IMR-90 (cell line): ENCODE results near the gene NBEAL1. TPM values are rescaled to one million over a fixed set of nuclear protein-coding genes. Genes with fewer than 3 reads are reported as not detected.
"Not testable (repeated sequence)": the region's sequence is repeated elsewhere in the genome, so short reads cannot be mapped to it uniquely, and the experiment has no call there.

Experiments used
- ATAC-seq: fragments of 200-7000 bp; cut with Tn5 transposase; 2 replicates; pipeline ENCODE4 v1.9.1; 2020; ENCODE audit warnings: low read depth, mild to moderate bottlenecking, moderate library complexity
- BruUV-seq: library from RNA; stranded (reverse); fragments of 400-500 nt; replicated peaks from 2 replicates; lab custom pipeline; 2021; lab: Mats Ljungman, UMichigan
- CTCF ChIA-PET: fragments of 300-600 bp; formaldehyde crosslinking; extraction: SDS; loops from one replicate; lab custom pipeline; 2021; ENCODE audit warnings: antibody characterized with exemption; lab: Yijun Ruan, JAX
- POLR2A ChIA-PET: fragments of 300-600 bp; sonication (Branson Sonifier 250); formaldehyde crosslinking; loops from one replicate; lab custom pipeline; 2022; ENCODE audit warnings: antibody characterized with exemption; ENCODE audit not compliant: unreplicated experiment; lab: Charles Lee
- DNase-seq: peaks from one replicate; pipeline ENCODE4 v3.0.0; 2013
- H2AFZ ChIP-seq: replicated peaks from 2 replicates; pipeline ENCODE3; 2013; ENCODE audit warnings: low read length, mild to moderate bottlenecking; ENCODE audit not compliant: poor library complexity
- H2AK5ac ChIP-seq: 2 replicates; pipeline ENCODE4 v1.6.1; 2013; ENCODE audit warnings: low read depth, low read length, inconsistent platforms
- H2AK9ac ChIP-seq: replicated peaks from 2 replicates; pipeline ENCODE3; 2013; ENCODE audit warnings: mild to moderate bottlenecking, low read depth, low read length, moderate library complexity; ENCODE audit not compliant: poor library complexity
- H2BK120ac ChIP-seq: 2 replicates; pipeline ENCODE4 v1.6.1; 2013; ENCODE audit warnings: low read depth, low read length, inconsistent platforms
- H2BK15ac ChIP-seq: 3 replicates; pipeline ENCODE4 v1.6.1; 2013; ENCODE audit warnings: low read depth, low read length, inconsistent platforms
- H2BK20ac ChIP-seq: 2 replicates; pipeline ENCODE4 v1.6.1; 2013; ENCODE audit warnings: low read depth, mild to moderate bottlenecking, inconsistent platforms, low read length, moderate library complexity
- H2BK5ac ChIP-seq: 2 replicates; pipeline ENCODE4 v1.6.1; 2013; ENCODE audit warnings: mild to moderate bottlenecking, low read depth, low read length, inconsistent platforms; ENCODE audit not compliant: poor library complexity, severe bottlenecking
- H3K14ac ChIP-seq: replicated peaks from 2 replicates; pipeline ENCODE4 v1.6.1; 2013; ENCODE audit warnings: low read depth, low read length, inconsistent platforms
- H3K18ac ChIP-seq: 2 replicates; pipeline ENCODE4 v1.6.1; 2013; ENCODE audit warnings: low read depth, low read length, control low read depth
- H3K23ac ChIP-seq: 2 replicates; pipeline ENCODE4 v1.6.1; 2013; ENCODE audit warnings: low read depth, low read length, inconsistent platforms
- H3K27ac ChIP-seq: 2 replicates; pipeline ENCODE4 v1.5.1; 2013; ENCODE audit warnings: mild to moderate bottlenecking, control low read depth, low read length; ENCODE audit not compliant: insufficient read depth
- H3K27me3 ChIP-seq: 2 replicates; pipeline ENCODE4 v1.6.1; 2013; ENCODE audit warnings: low read length; ENCODE audit not compliant: control insufficient read depth, insufficient read depth
- H3K36me3 ChIP-seq: 2 replicates; pipeline ENCODE4 v1.6.1; 2013; ENCODE audit warnings: low read length, mixed read lengths; ENCODE audit not compliant: control insufficient read depth, insufficient read depth
- H3K4ac ChIP-seq: 2 replicates; pipeline ENCODE4 v1.6.1; 2013; ENCODE audit warnings: low read depth, low read length, inconsistent platforms
- H3K4me1 ChIP-seq: 2 replicates; pipeline ENCODE4 v1.6.1; 2013; ENCODE audit warnings: low read length, mixed read lengths; ENCODE audit not compliant: control insufficient read depth, insufficient read depth
- H3K4me2 ChIP-seq: 2 replicates; pipeline ENCODE4 v1.6.1; 2013; ENCODE audit warnings: low read depth, mild to moderate bottlenecking, control low read depth, low read length, moderate library complexity
- H3K4me3 ChIP-seq: 2 replicates; pipeline ENCODE4 v1.5.1; 2013; ENCODE audit warnings: low read depth, mild to moderate bottlenecking, control low read depth, low read length, moderate library complexity; ENCODE audit not compliant: insufficient read depth
- H3K56ac ChIP-seq: 2 replicates; pipeline ENCODE4 v1.6.1; 2013; ENCODE audit warnings: low read length, inconsistent platforms; ENCODE audit not compliant: insufficient read depth; ENCODE audit errors: extremely low read depth
- H3K79me1 ChIP-seq, 2 experiments: 2 replicates each; pipeline ENCODE4 v1.6.1; 2013; ENCODE audit warnings: low read length in 2 of 2, inconsistent platforms in 1 of 2, low read depth in 1 of 2
- H3K9ac ChIP-seq: 2 replicates; pipeline ENCODE4 v1.6.1; 2013; ENCODE audit warnings: low read depth, low read length, control low read depth
- H3K9me1 ChIP-seq: 2 replicates; pipeline ENCODE4 v1.6.1; 2013; ENCODE audit warnings: low read length, inconsistent platforms; ENCODE audit not compliant: insufficient read depth
- H3K9me3 ChIP-seq: 2 replicates; pipeline ENCODE4 v1.6.1; 2013; ENCODE audit warnings: low read length; ENCODE audit not compliant: control insufficient read depth, insufficient read depth
- H4K20me1 ChIP-seq: 2 replicates; pipeline ENCODE4 v1.6.1; 2013; ENCODE audit warnings: low read length, inconsistent platforms; ENCODE audit not compliant: insufficient read depth
- H4K5ac ChIP-seq: 2 replicates; pipeline ENCODE4 v1.6.1; 2013; ENCODE audit warnings: mild to moderate bottlenecking, low read depth, low read length, control low read depth
- H4K8ac ChIP-seq, 2 experiments: 2 replicates each; pipeline ENCODE4 v1.6.1; 2013; ENCODE audit warnings: low read depth in 2 of 2, low read length in 2 of 2, control low read depth in 1 of 2, inconsistent platforms in 1 of 2
- H4K91ac ChIP-seq: 2 replicates; pipeline ENCODE4 v1.6.1; 2013; ENCODE audit warnings: low read depth, low read length, inconsistent platforms; ENCODE audit not compliant: insufficient read depth
- WGBS, 2 experiments: methylation state at CpG; one replicate each; pipeline versions ENCODE4 v1.1.5 to v1.1.7; 2013; ENCODE audit warnings: missing lambda C conversion rate in 2 of 2; ENCODE audit not compliant: insufficient read length in 1 of 2; ENCODE audit errors: extremely low coverage in 2 of 2; 5-methylcytosine and 5-hydroxymethylcytosine counted together
- dilution Hi-C: fragments of 300-500 bp; cut with HindIII; formaldehyde crosslinking; loops from one replicate; pipeline ENCODE4 v1.14.3; 2018; ENCODE audit warnings: low sequenced_read_pairs; ENCODE audit not compliant: unreplicated experiment
- in situ Hi-C: fragments of 300-500 bp; cut with MboI; formaldehyde crosslinking; loops from 3 replicates; pipeline ENCODE4 v1.14.3; 2019; ENCODE audit warnings: low sequenced_read_pairs, inconsistent platforms, mixed read lengths
- intact Hi-C: fragments of 100-400 bp; cut with micrococcal nuclease; formaldehyde crosslinking; loops from 2 replicates; pipeline ENCODE4 v1.10.0; 2022
- polyA plus RNA-seq, 3 experiments: library from polyadenylated mRNA; depleted of rRNA; stranded (reverse); fragments of >200 nt; gene quantifications; 2 replicates each; pipeline ENCODE4 v1.2.3, GENCODE V29; 2012; ENCODE audit warnings: low replicate concordance in 1 of 3
- total RNA-seq: library from RNA; depleted of rRNA; stranded (reverse); fragments of >200 nt; gene quantifications from 2 replicates; pipeline ENCODE4 v1.2.3, GENCODE V29; 2012

NBEAL1 gene
- total and polyA plus RNA-seq, 2 of the 4 experiments (the other 2 are of a cell fraction): 6.4 to 38.0 TPM

GRCh38 chr2:203066519-203067091 lies 51.9 kb downstream of the NBEAL1 start:
- not testable (repeated sequence) for H4K8ac ChIP-seq, BruUV-seq, H3K9me3 ChIP-seq

More at GRCh38 chr2:203066519-203067091, 51.9 kb downstream of the NBEAL1 start:
- intact Hi-C loops, H3K4me2 ChIP-seq, H3K14ac ChIP-seq, H2AK5ac ChIP-seq, in situ Hi-C loops, H2BK15ac ChIP-seq, H3K27ac ChIP-seq, DNase-seq, H2BK20ac ChIP-seq, CTCF ChIA-PET, H3K18ac ChIP-seq, H4K5ac ChIP-seq, H2BK5ac ChIP-seq, H3K27me3 ChIP-seq, POLR2A ChIA-PET, H3K4me3 ChIP-seq, H2AFZ ChIP-seq, ATAC-seq, H3K9me1 ChIP-seq, H4K91ac ChIP-seq, H4K20me1 ChIP-seq, H3K4ac ChIP-seq, H2BK120ac ChIP-seq, dilution Hi-C loops, H2AK9ac ChIP-seq, H3K9ac ChIP-seq, H3K23ac ChIP-seq, H3K4me1 ChIP-seq, H3K56ac ChIP-seq: not testable (repeated sequence)
- 97% methylated on average over 5 of the region's 36 CpGs; no CpG with 5 or more reads in 1 of the 2 experiments for WGBS, 2 experiments
- peaks cover 17% of the 10 kb centered on the region for H3K36me3 ChIP-seq
- H3K79me1 ChIP-seq: peaks cover 5 to 11% of the 10 kb centered on the region in 2 experiments; a peak in 2 of 4 replicates
